ENCODE data around the gene CTPS2. TPM values are rescaled to one million over a fixed set of nuclear protein-coding genes. Genes with fewer than 3 reads are reported as not detected.

The CTPS2 gene
- total and polyA plus RNA-seq, 10 of the 15 experiments (the other 5 are each of a cell fraction or from before 2014, with no cell fraction given): 5.9 to 17.8 (median 14.2) TPM

DNA sequence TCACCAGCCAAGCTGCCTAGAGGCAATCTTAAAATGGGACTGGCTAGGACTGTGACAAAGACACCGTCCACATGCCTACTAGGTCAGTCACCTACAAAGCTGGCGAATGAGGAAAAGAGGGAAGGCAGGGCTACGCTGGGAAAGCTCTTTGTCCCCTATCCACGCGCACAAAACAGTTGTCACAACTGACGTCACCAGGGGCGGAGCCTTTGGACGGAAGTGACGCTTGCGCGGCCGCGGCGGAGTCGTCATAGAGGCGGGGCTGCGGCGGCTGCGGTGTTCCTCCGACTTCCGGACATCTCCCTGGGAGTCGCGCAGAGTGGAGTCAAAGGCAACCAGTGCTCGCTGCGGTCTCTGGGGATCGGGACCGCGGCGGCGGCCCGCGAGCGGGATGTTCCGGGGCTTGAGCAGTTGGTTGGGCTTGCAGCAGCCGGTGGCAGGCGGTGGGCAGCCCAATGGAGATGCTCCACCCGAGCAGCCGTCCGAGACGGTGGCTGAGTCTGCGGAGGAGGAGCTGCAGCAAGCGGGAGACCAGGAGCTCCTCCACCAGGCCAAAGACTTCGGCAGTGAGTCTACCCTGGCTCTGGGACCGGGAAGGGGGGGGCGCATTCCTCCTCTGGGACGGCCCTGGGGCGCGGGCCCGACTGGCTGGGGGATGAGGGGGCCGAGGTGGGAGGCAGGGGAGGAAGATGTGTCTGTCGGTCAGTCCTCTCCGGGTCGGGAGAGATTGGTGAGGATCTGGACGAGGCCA, 7.0 kb upstream of the CTPS2 start, which contains the start of gene SYAP1 (continued):
- TF ChIP-seq, protein P1, sequence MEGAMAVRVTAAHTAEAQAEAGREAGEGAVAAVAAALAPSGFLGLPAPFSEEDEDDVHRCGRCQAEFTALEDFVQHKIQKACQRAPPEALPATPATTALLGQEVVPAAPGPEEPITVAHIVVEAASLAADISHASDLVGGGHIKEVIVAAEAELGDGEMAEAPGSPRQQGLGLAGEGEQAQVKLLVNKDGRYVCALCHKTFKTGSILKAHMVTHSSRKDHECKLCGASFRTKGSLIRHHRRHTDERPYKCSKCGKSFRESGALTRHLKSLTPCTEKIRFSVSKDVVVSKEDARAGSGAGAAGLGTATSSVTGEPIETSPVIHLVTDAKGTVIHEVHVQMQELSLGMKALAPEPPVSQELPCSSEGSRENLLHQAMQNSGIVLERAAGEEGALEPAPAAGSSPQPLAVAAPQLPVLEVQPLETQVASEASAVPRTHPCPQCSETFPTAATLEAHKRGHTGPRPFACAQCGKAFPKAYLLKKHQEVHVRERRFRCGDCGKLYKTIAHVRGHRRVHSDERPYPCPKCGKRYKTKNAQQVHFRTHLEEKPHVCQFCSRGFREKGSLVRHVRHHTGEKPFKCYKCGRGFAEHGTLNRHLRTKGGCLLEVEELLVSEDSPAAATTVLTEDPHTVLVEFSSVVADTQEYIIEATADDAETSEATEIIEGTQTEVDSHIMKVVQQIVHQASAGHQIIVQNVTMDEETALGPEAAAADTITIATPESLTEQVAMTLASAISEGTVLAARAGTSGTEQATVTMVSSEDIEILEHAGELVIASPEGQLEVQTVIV (IDR thresholded peaks at IDR 0.05; ENCODE audit: borderline replicate concordance, partially characterized antibody): peak; percentile 20
- no peak for TF ChIP-seq SUPT20H (IDR thresholded peaks at IDR 0.05; ENCODE audit: borderline replicate concordance, control insufficient read depth, low read depth, low read length)
- TF ChIP-seq NRF1 (conservative IDR thresholded peaks at IDR 0.05; ENCODE audit: low read depth, low read length): no peak
- TF ChIP-seq, protein P2, sequence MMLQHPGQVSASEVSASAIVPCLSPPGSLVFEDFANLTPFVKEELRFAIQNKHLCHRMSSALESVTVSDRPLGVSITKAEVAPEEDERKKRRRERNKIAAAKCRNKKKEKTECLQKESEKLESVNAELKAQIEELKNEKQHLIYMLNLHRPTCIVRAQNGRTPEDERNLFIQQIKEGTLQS (IDR thresholded peaks at IDR 0.05; ENCODE audit: borderline replicate concordance, extremely low read depth, low read depth, low read length): no peak
- TF ChIP-seq, protein P3, sequence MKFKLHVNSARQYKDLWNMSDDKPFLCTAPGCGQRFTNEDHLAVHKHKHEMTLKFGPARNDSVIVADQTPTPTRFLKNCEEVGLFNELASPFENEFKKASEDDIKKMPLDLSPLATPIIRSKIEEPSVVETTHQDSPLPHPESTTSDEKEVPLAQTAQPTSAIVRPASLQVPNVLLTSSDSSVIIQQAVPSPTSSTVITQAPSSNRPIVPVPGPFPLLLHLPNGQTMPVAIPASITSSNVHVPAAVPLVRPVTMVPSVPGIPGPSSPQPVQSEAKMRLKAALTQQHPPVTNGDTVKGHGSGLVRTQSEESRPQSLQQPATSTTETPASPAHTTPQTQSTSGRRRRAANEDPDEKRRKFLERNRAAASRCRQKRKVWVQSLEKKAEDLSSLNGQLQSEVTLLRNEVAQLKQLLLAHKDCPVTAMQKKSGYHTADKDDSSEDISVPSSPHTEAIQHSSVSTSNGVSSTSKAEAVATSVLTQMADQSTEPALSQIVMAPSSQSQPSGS (IDR thresholded peaks at IDR 0.05; ENCODE audit: low read length): peak; percentile 79; the same call in 1 of the 2 replicates
- peak; percentile 94 for TF ChIP-seq POLR2A (IDR thresholded peaks at IDR 0.05; ENCODE audit: low read depth, low read length)
- no peak for TF ChIP-seq YBX1 (IDR thresholded peaks at IDR 0.05)
- peak; percentile 85 for TF ChIP-seq GABPA (IDR thresholded peaks at IDR 0.05; ENCODE audit: low read depth)
- TF ChIP-seq KAT2A (conservative IDR thresholded peaks at IDR 0.05; ENCODE audit: control insufficient read depth, low read depth, low read length): no peak
- TF ChIP-seq WRNIP1 (IDR thresholded peaks at IDR 0.05; ENCODE audit: borderline replicate concordance, low read depth, low read length): no peak
- TF ChIP-seq, protein P4, sequence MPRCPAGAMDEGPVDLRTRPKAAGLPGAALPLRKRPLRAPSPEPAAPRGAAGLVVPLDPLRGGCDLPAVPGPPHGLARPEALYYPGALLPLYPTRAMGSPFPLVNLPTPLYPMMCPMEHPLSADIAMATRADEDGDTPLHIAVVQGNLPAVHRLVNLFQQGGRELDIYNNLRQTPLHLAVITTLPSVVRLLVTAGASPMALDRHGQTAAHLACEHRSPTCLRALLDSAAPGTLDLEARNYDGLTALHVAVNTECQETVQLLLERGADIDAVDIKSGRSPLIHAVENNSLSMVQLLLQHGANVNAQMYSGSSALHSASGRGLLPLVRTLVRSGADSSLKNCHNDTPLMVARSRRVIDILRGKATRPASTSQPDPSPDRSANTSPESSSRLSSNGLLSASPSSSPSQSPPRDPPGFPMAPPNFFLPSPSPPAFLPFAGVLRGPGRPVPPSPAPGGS (IDR thresholded peaks at IDR 0.05; ENCODE audit: borderline replicate concordance, insufficient read depth, low read depth, low read length, poor library complexity, severe bottlenecking): no peak
- TF ChIP-seq STAT3 (IDR thresholded peaks at IDR 0.05; ENCODE audit: low read depth, low read length): no peak
- no peak; the same call in 1 of the 2 replicates for TF ChIP-seq ZNF24 (IDR thresholded peaks at IDR 0.05)
- peak; percentile 72 for TF ChIP-seq MXI1 (IDR thresholded peaks at IDR 0.05; ENCODE audit: low read depth, low read length)
- TF ChIP-seq, protein P5, sequence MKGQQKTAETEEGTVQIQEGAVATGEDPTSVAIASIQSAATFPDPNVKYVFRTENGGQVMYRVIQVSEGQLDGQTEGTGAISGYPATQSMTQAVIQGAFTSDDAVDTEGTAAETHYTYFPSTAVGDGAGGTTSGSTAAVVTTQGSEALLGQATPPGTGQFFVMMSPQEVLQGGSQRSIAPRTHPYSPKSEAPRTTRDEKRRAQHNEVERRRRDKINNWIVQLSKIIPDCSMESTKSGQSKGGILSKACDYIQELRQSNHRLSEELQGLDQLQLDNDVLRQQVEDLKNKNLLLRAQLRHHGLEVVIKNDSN (IDR thresholded peaks at IDR 0.05; ENCODE audit: borderline replicate concordance, extremely low read length, insufficient read depth, low read depth, low read length): no peak
- no peak for TF ChIP-seq ZNF622 (IDR thresholded peaks at IDR 0.05)
- TF ChIP-seq EP300 (IDR thresholded peaks at IDR 0.05; ENCODE audit: borderline replicate concordance in 1 of 2, control insufficient read depth in 1 of 2, low read depth in 2 of 2, low read length in 2 of 2): peak; percentile 73 to 86; a peak in 3 of 4 replicates
- no peak for TF ChIP-seq JUNB (IDR thresholded peaks at IDR 0.05)
- peak; percentile 90 to 93 for TF ChIP-seq IKZF2 (IDR thresholded peaks at IDR 0.05)
- TF ChIP-seq ETV6 (conservative IDR thresholded peaks at IDR 0.05 in 1 of 2, IDR thresholded peaks at IDR 0.05 in 1 of 2; ENCODE audit: borderline replicate concordance in 1 of 2, low read depth in 1 of 2): no peak
- TF ChIP-seq KDM1A (IDR thresholded peaks at IDR 0.05; ENCODE audit: borderline replicate concordance): no peak
- TF ChIP-seq SMARCA5 (IDR thresholded peaks at IDR 0.05): no peak
